A673 (cell line): Measurements from ENCODE around the gene LGALS3. TPM values are rescaled to one million over a fixed set of nuclear protein-coding genes. Genes with fewer than 3 reads are reported as not detected.

ENCODE experiments used
- BruUV-seq: library from RNA; stranded (reverse); fragments of 400-500 nt; replicated peaks from 2 replicates; lab custom pipeline; 2021; lab: Mats Ljungman, UMichigan
- CTCF ChIA-PET: fragments of 300-600 bp; sonication (Branson Sonifier 250); formaldehyde crosslinking; loops from one replicate; lab custom pipeline; 2022; ENCODE audit warnings: antibody characterized with exemption; lab: Charles Lee
- POLR2A ChIA-PET: fragments of 300-600 bp; sonication (Branson Sonifier 250); formaldehyde crosslinking; loops from one replicate; lab custom pipeline; 2022; ENCODE audit warnings: antibody characterized with exemption; ENCODE audit not compliant: low non-redundant PET; lab: Charles Lee
- DNase-seq: peaks from one replicate; pipeline ENCODE4 v3.0.0-alpha.2; 2015; ENCODE audit warnings: low spot score
- H3K27ac ChIP-seq: fragments of 200-600 bp; sonication (generic); 2 replicates; pipeline ENCODE4 v1.5.1; 2016; ENCODE audit warnings: mixed run types, low read depth, mild to moderate bottlenecking, mixed read lengths, antibody characterized with exemption, low read length; ENCODE audit not compliant: poor library complexity, severe bottlenecking
- H3K27me3 ChIP-seq: fragments of 200-600 bp; sonication (generic); replicated peaks from 2 replicates; pipeline ENCODE4 v1.6.1; 2017; ENCODE audit warnings: mixed run types, low read depth, mild to moderate bottlenecking, mixed read lengths, antibody characterized with exemption, low read length; ENCODE audit not compliant: insufficient read depth, poor library complexity
- H3K36me3 ChIP-seq: fragments of 200-600 bp; sonication (generic); 2 replicates; pipeline ENCODE4 v1.6.1; 2016; ENCODE audit warnings: mixed run types, mild to moderate bottlenecking, mixed read lengths, antibody characterized with exemption, low read length; ENCODE audit not compliant: insufficient read depth, poor library complexity, severe bottlenecking
- H3K4me1 ChIP-seq: fragments of 200-600 bp; sonication (generic); 2 replicates; pipeline ENCODE4 v1.6.1; 2017; ENCODE audit warnings: mixed run types, mild to moderate bottlenecking, mixed read lengths, antibody characterized with exemption, low read length; ENCODE audit not compliant: insufficient read depth, poor library complexity, severe bottlenecking
- H3K4me3 ChIP-seq: fragments of 200-600 bp; sonication (generic); 2 replicates; pipeline ENCODE4 v1.5.1; 2016; ENCODE audit warnings: low read depth, mixed run types, mild to moderate bottlenecking, mixed read lengths, low read length; ENCODE audit not compliant: poor library complexity, severe bottlenecking
- H3K9me3 ChIP-seq: fragments of 200-600 bp; sonication (generic); 2 replicates; pipeline ENCODE4 v1.6.1; 2016; ENCODE audit warnings: mixed run types, low read depth, mild to moderate bottlenecking, mixed read lengths, antibody characterized with exemption, low read length; ENCODE audit not compliant: poor library complexity, severe bottlenecking
- EZH2 ChIP-seq: fragments of 200-600 bp; sonication (generic); IDR thresholded peaks from 2 replicates; pipeline ENCODE4 v1.6.1; 2017; ENCODE audit warnings: borderline replicate concordance, low read depth, mild to moderate bottlenecking, mixed read lengths, antibody characterized with exemption, low read length; ENCODE audit not compliant: poor library complexity, severe bottlenecking
- intact Hi-C: fragments of 100-400 bp; cut with micrococcal nuclease; formaldehyde crosslinking; loops from one replicate; pipeline ENCODE4 v1.10.0; 2022; ENCODE audit not compliant: unreplicated experiment
- total RNA-seq: library from RNA; stranded (reverse); gene quantifications from 2 replicates; pipeline ENCODE4 v1.2.3, GENCODE V29; 2021
- TF ChIP-seq, protein P1 (sequence below): fragments of 300-800, 200-600 bp; sonication (generic); conservative IDR thresholded peaks from 2 replicates; pipeline ENCODE4 v1.5.1; 2017; ENCODE audit warnings: low read depth, mild to moderate bottlenecking, antibody characterized with exemption, low read length, moderate library complexity, mixed read lengths

LGALS3 gene
- total RNA-seq, 1 experiment from 2014 or later = 11.0 TPM

DNA sequence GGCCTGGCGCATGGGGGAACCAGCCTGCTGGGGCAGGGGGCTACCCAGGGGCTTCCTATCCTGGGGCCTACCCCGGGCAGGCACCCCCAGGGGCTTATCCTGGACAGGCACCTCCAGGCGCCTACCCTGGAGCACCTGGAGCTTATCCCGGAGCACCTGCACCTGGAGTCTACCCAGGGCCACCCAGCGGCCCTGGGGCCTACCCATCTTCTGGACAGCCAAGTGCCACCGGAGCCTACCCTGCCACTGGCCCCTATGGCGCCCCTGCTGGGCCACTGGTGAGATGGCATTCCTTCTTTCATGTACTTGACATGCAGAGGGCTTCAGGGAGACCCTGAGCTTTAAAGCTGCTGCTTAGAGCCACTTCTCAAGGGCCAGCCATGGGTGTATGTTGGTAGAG, 9.0 kb downstream of the LGALS3 start:
- TF ChIP-seq EZH2 = no peak
- TF ChIP-seq, protein P1, sequence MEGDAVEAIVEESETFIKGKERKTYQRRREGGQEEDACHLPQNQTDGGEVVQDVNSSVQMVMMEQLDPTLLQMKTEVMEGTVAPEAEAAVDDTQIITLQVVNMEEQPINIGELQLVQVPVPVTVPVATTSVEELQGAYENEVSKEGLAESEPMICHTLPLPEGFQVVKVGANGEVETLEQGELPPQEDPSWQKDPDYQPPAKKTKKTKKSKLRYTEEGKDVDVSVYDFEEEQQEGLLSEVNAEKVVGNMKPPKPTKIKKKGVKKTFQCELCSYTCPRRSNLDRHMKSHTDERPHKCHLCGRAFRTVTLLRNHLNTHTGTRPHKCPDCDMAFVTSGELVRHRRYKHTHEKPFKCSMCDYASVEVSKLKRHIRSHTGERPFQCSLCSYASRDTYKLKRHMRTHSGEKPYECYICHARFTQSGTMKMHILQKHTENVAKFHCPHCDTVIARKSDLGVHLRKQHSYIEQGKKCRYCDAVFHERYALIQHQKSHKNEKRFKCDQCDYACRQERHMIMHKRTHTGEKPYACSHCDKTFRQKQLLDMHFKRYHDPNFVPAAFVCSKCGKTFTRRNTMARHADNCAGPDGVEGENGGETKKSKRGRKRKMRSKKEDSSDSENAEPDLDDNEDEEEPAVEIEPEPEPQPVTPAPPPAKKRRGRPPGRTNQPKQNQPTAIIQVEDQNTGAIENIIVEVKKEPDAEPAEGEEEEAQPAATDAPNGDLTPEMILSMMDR = peak; percentile 46
- H3K4me1 ChIP-seq = no peaks in the 10 kb centered on the region
- no peak overlapping the region for H3K4me3 ChIP-seq
- CTCF ChIA-PET = interaction anchor here (0.6 kb wide), 1 partner anchor 9 kb away, joined by 3 read pairs; no protein-coding TSS in a partner anchor
- no peaks in the 10 kb centered on the region for H3K9me3 ChIP-seq
- intact Hi-C loops = no loop called here
- no peaks in the 10 kb centered on the region for H3K27me3 ChIP-seq
- peaks cover 6% of the 10 kb centered on the region for H3K36me3 ChIP-seq
- BruUV-seq = no TSS peak
- H3K27ac ChIP-seq = no peak overlapping the region
- POLR2A ChIA-PET = no interaction called here
- DNase-seq = no peak

GRCh38 chr14:55139141-55139540, 10.1 kb downstream of the LGALS3 start:
- no peaks in the 10 kb centered on the region for H3K27me3 ChIP-seq
- H3K27ac ChIP-seq = no peak overlapping the region
- BruUV-seq = no TSS peak
- CTCF ChIA-PET = no interaction called here
- DNase-seq = no peak
- intact Hi-C loops = no loop called here
- H3K4me3 ChIP-seq = no peak overlapping the region
- peaks cover 6% of the 10 kb centered on the region for H3K36me3 ChIP-seq
- no peaks in the 10 kb centered on the region for H3K4me1 ChIP-seq
- POLR2A ChIA-PET = no interaction called here
- no peaks in the 10 kb centered on the region for H3K9me3 ChIP-seq
- TF ChIP-seq EZH2 = no peak
- TF ChIP-seq, protein P1 = no peak

DNA sequence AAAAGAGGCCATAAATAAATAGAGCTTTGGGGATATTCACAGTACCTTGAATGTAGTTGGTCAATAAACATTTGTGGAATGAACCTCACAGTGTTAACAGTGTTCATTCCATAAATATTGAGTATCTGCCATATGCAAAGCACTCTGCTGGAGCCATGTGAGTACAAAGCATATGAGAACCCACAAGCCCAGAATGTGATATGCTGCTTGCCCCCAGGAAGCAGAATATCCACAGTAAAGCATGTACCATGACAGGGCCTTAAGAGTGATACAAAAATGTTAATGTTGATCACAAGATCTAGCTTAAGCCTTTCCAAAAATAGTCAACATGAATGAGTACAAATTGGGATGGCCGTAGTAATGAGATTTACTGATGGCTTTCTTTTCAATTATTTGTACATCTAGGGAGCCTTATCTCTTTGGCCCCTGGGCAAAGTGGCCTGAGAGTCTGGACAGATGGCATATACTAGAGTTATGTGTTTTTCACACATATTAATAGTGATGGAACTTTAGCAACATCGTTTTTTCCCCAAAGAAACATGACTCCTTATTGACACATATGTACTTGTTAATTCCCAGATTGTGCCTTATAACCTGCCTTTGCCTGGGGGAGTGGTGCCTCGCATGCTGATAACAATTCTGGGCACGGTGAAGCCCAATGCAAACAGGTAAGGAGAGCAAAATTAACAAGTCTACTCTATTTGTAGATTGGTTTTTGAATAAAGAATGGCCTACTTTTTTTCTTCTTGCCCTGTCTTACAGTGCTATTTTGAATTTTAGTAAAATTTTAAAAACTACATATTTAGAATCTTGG, 10.9 kb downstream of the LGALS3 start:
- CTCF ChIA-PET = no interaction called here
- Histone ChIP-seq H3K4me3 (no peak overlapping the region), H3K36me3 (peaks cover 14% of the 10 kb centered on the region), H3K4me1 (no peaks in the 10 kb centered on the region), H3K9me3 (no peaks in the 10 kb centered on the region), H3K27ac (no peak overlapping the region), H3K27me3 (no peaks in the 10 kb centered on the region)
- no TSS peak for BruUV-seq
- POLR2A ChIA-PET = no interaction called here
- intact Hi-C loops = no loop called here
- DNase-seq = no peak
- no peak for TF ChIP-seq EZH2
- TF ChIP-seq, protein P1 = no peak
